MM.1S (cell line): ENCODE data around the gene ACTL6B.

Experiments used
- DNase-seq: peaks from one replicate; pipeline ENCODE4 v3.0.0-alpha.2; 2015
- H2AFZ ChIP-seq: fragments of 300-600 bp; sonication (generic); 2 replicates; pipeline ENCODE4 v1.6.0; 2016; ENCODE audit warnings: antibody characterized with exemption, low read length
- H3F3A ChIP-seq: fragments of 300-600 bp; sonication (generic); 2 replicates; pipeline ENCODE4 v1.6.1; 2016; ENCODE audit warnings: mild to moderate bottlenecking, antibody characterized with exemption, low read length, moderate library complexity, mixed read lengths; ENCODE audit not compliant: insufficient read depth
- H3K27ac ChIP-seq: fragments of 300-600 bp; sonication (generic); 2 replicates; pipeline ENCODE4 v1.5.1; 2016; ENCODE audit warnings: mild to moderate bottlenecking, low read length
- H3K27me3 ChIP-seq: fragments of 300-600 bp; sonication (generic); replicated peaks from 2 replicates; pipeline ENCODE4 v1.6.0; 2016; ENCODE audit warnings: low read length; ENCODE audit not compliant: insufficient read depth
- H3K36me3 ChIP-seq: fragments of 300-600 bp; sonication (generic); replicated peaks from 2 replicates; pipeline ENCODE4 v1.6.1; 2016; ENCODE audit warnings: mild to moderate bottlenecking, low read length, mixed read lengths; ENCODE audit not compliant: insufficient read depth
- H3K4me1 ChIP-seq: fragments of 300-600 bp; sonication (generic); 2 replicates; pipeline ENCODE4 v1.6.1; 2016; ENCODE audit warnings: low read length, mixed read lengths
- H3K4me2 ChIP-seq: fragments of 300-600 bp; sonication (generic); 2 replicates; pipeline ENCODE4 v1.6.0; 2016; ENCODE audit warnings: low read depth, low read length
- H3K4me3 ChIP-seq: fragments of 300-600 bp; sonication (generic); 2 replicates; pipeline ENCODE4 v1.5.1; 2016; ENCODE audit warnings: low read length, mixed read lengths
- H3K79me2 ChIP-seq: fragments of 300-600 bp; sonication (generic); 2 replicates; pipeline ENCODE4 v1.6.1; 2016; ENCODE audit warnings: mixed run types, low read length, mixed read lengths
- H3K9ac ChIP-seq: fragments of 300-600 bp; sonication (generic); 2 replicates; pipeline ENCODE4 v1.6.1; 2016; ENCODE audit warnings: low read length, mixed read lengths
- H3K9me2 ChIP-seq: fragments of 300-600 bp; sonication (generic); replicated peaks from 2 replicates; pipeline ENCODE4 v1.6.1; 2016; ENCODE audit warnings: mild to moderate bottlenecking, low read length, mixed read lengths; ENCODE audit not compliant: insufficient read depth
- H3K9me3 ChIP-seq: fragments of 300-600 bp; sonication (generic); replicated peaks from 2 replicates; pipeline ENCODE4 v1.6.1; 2016; ENCODE audit warnings: mild to moderate bottlenecking, low read length, mixed read lengths; ENCODE audit not compliant: insufficient read depth
- H4K20me1 ChIP-seq: fragments of 300-600 bp; sonication (generic); 2 replicates; pipeline ENCODE4 v1.6.1; 2016; ENCODE audit warnings: mild to moderate bottlenecking, low read length, moderate library complexity, mixed read lengths; ENCODE audit not compliant: insufficient read depth
- EZH2 ChIP-seq: fragments of 300-600 bp; sonication (generic); optimal IDR thresholded peaks from 2 replicates; pipeline ENCODE3; 2017; ENCODE audit warnings: low read depth, mild to moderate bottlenecking, antibody characterized with exemption, low read length, mixed read lengths
- EZH2phosphoT487 ChIP-seq: fragments of 300-600 bp; sonication (generic); IDR thresholded peaks from 2 replicates; pipeline ENCODE4 v1.6.1; 2018; ENCODE audit warnings: antibody characterized with exemption, low read length
- TF ChIP-seq, protein P1 (sequence below): fragments of 300-600 bp; sonication (generic); IDR thresholded peaks from 2 replicates; pipeline ENCODE4 v1.5.1; 2016; ENCODE audit warnings: antibody characterized with exemption, low read length, mixed read lengths

The ACTL6B gene

DNA sequence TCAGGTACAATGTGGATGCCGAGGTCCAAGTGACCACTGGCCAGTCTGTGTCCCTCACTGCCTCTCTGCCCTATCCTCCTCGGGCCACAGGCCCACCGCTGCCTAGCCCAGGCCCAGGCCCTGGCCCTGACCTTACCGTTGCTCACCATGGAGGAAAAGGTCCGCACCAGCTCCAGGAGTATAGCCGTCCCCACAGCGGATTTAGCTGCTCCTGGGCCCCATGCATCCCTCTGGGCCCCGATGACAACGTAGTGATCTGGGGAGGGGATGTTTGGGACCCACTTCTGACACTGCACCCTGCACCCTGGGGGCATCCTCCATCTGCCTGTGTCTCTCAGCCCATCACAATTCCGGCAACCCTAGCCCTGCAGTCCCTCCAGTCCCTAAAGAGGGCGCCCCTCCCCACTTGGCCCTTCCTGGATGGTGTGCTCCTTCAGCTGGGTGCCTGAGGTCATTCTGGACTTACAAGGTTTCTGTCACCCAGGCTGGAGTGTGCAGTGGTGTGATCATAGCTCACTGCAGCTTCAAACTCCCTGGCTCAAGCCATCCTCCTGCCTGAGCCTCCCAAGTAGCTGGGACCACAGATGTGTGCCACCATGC, 27.0 kb downstream of the ACTL6B start:
- H3K4me3 ChIP-seq, result no peak overlapping the region
- no peak overlapping the region for H3K4me2 ChIP-seq
- no peaks in the 10 kb centered on the region for H3K9me2 ChIP-seq
- no peak overlapping the region for H3K9ac ChIP-seq
- H4K20me1 ChIP-seq, result no peaks in the 10 kb centered on the region
- H3K79me2 ChIP-seq, result no peaks in the 10 kb centered on the region
- no peaks in the 10 kb centered on the region for H3F3A ChIP-seq
- no peaks in the 10 kb centered on the region for H3K36me3 ChIP-seq
- peak; percentile 46 for DNase-seq
- H2AFZ ChIP-seq, result no peak overlapping the region
- no peak overlapping the region for H3K27ac ChIP-seq
- no peaks in the 10 kb centered on the region for H3K4me1 ChIP-seq
- no peaks in the 10 kb centered on the region for H3K9me3 ChIP-seq
- TF ChIP-seq EZH2, result no peak
- no peak for TF ChIP-seq EZH2phosphoT487
- TF ChIP-seq, protein P1, sequence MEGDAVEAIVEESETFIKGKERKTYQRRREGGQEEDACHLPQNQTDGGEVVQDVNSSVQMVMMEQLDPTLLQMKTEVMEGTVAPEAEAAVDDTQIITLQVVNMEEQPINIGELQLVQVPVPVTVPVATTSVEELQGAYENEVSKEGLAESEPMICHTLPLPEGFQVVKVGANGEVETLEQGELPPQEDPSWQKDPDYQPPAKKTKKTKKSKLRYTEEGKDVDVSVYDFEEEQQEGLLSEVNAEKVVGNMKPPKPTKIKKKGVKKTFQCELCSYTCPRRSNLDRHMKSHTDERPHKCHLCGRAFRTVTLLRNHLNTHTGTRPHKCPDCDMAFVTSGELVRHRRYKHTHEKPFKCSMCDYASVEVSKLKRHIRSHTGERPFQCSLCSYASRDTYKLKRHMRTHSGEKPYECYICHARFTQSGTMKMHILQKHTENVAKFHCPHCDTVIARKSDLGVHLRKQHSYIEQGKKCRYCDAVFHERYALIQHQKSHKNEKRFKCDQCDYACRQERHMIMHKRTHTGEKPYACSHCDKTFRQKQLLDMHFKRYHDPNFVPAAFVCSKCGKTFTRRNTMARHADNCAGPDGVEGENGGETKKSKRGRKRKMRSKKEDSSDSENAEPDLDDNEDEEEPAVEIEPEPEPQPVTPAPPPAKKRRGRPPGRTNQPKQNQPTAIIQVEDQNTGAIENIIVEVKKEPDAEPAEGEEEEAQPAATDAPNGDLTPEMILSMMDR, result peak; percentile 37
- peaks cover 80% of the 10 kb centered on the region for H3K27me3 ChIP-seq

GRCh38 chr7:100627238-100627549, 29.1 kb downstream of the ACTL6B start:
- Histone ChIP-seq H3K36me3 (no peaks in the 10 kb centered on the region), H3K9me3 (no peaks in the 10 kb centered on the region), H3K27me3 (peaks cover 79% of the 10 kb centered on the region), H3K9me2 (no peaks in the 10 kb centered on the region), H4K20me1 (no peaks in the 10 kb centered on the region), H3K4me2 (peak overlapping the region; percentile 86; the same call in 1 of the 2 replicates), H2AFZ (no peak overlapping the region), H3F3A (no peaks in the 10 kb centered on the region), H3K27ac (no peak overlapping the region), H3K4me3 (no peak overlapping the region), H3K79me2 (no peaks in the 10 kb centered on the region), H3K9ac (no peak overlapping the region), H3K4me1 (no peaks in the 10 kb centered on the region)
- TF ChIP-seq EZH2 (no peak), EZH2phosphoT487 (no peak)
- TF ChIP-seq, protein P1, result no peak
- DNase-seq, result no peak

DNA sequence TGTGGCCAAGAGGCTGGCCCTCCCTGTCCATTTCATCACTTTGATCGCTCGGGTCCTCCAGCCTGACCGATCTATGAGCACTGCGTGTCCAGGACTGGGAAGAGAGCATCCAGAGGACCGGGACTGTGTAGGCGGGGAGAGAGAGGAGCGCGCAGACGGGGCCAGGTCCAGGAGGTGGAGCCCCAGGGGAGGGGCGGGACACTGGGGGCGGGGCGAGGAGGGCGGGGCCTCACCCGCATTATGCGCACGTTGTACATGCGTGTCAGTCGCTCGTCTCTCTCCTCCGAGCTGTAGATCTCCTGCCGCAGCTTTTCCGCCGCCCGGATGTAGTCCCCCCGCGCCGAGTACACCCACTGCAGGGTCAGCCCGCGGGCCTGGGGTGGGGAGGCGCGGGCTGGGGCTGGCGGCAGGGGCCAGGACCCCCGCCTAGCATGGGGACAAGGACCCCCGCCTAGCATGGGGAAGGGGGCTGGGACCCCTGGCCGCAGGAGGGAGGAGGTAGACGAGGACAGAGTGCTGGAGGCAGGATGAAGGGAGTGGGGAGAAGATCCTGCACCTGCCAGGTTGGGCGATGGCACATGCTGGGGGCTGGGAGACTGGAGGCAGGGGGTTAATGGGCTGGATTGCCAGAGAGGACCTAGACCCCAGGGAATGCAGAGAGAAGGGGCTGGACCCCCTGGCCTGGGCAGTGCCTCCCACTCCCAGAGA, 29.6 kb downstream of the ACTL6B start:
- H3K79me2 ChIP-seq, result no peaks in the 10 kb centered on the region
- H3K9me2 ChIP-seq, result no peaks in the 10 kb centered on the region
- DNase-seq, result peak; percentile 68
- H3K4me1 ChIP-seq, result no peaks in the 10 kb centered on the region
- H3K9me3 ChIP-seq, result no peaks in the 10 kb centered on the region
- no peaks in the 10 kb centered on the region for H4K20me1 ChIP-seq
- H3K27me3 ChIP-seq, result peaks cover 79% of the 10 kb centered on the region
- no peaks in the 10 kb centered on the region for H3K36me3 ChIP-seq
- peak overlapping the region; percentile 47 for H3K4me3 ChIP-seq
- H2AFZ ChIP-seq, result peak overlapping the region; percentile 72
- H3K27ac ChIP-seq, result no peak overlapping the region
- TF ChIP-seq, protein P1, result no peak
- no peak for TF ChIP-seq EZH2phosphoT487
- no peak for TF ChIP-seq EZH2
- no peak overlapping the region for H3K9ac ChIP-seq
- no peaks in the 10 kb centered on the region for H3F3A ChIP-seq
- H3K4me2 ChIP-seq, result peak overlapping the region; percentile 86
